Measurements from ENCODE around the gene FNDC7.
"Not testable (repeated sequence)": the region's sequence is repeated elsewhere in the genome, so short reads cannot be mapped to it uniquely, and the experiment has no call there.

The FNDC7 gene

GRCh38 chr1:108699375-108700332 is 13.1 kb upstream of the FNDC7 start:
- no peak for DNase-seq

- DNase-seq: no peak
Measured at GRCh38 chr1:108701176-108701849, 11.4 kb upstream of the FNDC7 start.

- not testable (repeated sequence) for DNase-seq
Measured at GRCh38 chr1:108702109-108702508, 10.6 kb upstream of the FNDC7 start.

- no peak for DNase-seq
Measured at GRCh38 chr1:108703939-108704338, 8.8 kb upstream of the FNDC7 start.

GRCh38 chr1:108704496-108704895 is 8.2 kb upstream of the FNDC7 start:
- DNase-seq: no peak

GRCh38 chr1:108706643-108707042 is 6.1 kb upstream of the FNDC7 start:
- no peak for DNase-seq

GRCh38 chr1:108708691-108709660 is 3.7 kb upstream of the FNDC7 start:
- no peak for DNase-seq

- DNase-seq: no peak
Measured at GRCh38 chr1:108715932-108716331, 3.2 kb downstream of the FNDC7 start.

GRCh38 chr1:108716437-108717230 is 3.9 kb downstream of the FNDC7 start:
- DNase-seq: no peak

- DNase-seq: peak in 7 of 56 donors; percentile 8 to 35 (median 18)
Measured at GRCh38 chr1:108717774-108718316, 5.1 kb downstream of the FNDC7 start.

- peak in 3 of 56 donors; percentile 7 to 45 (median 30) for DNase-seq
Measured at GRCh38 chr1:108718927-108719655, 6.4 kb downstream of the FNDC7 start.

- peak in 3 of 56 donors; percentile 11 to 21 (median 12) for DNase-seq
Measured at GRCh38 chr1:108719656-108720435, 7.1 kb downstream of the FNDC7 start.

- DNase-seq: peak in 2 of 56 donors; percentile 5 to 54
Measured at GRCh38 chr1:108722292-108722691, 9.6 kb downstream of the FNDC7 start.

GRCh38 chr1:108725906-108726305 is 13.2 kb downstream of the FNDC7 start:
- DNase-seq: no peak

GRCh38 chr1:108728327-108728923 is 15.7 kb downstream of the FNDC7 start:
- DNase-seq: no peak

- DNase-seq: no peak
Measured at GRCh38 chr1:108729481-108729880, 16.8 kb downstream of the FNDC7 start.

- DNase-seq: no peak
Measured at GRCh38 chr1:108732398-108732797, 19.7 kb downstream of the FNDC7 start.

Measured in nucleus accumbens (tissue), 56 donors.